ENCODE measurements around the gene PITPNC1. TPM values are rescaled to one million over a fixed set of nuclear protein-coding genes. Genes with fewer than 3 reads are reported as not detected.

Gene PITPNC1
- total RNA-seq, 1 donor from 2014 or later, result 28.7 TPM

DNA sequence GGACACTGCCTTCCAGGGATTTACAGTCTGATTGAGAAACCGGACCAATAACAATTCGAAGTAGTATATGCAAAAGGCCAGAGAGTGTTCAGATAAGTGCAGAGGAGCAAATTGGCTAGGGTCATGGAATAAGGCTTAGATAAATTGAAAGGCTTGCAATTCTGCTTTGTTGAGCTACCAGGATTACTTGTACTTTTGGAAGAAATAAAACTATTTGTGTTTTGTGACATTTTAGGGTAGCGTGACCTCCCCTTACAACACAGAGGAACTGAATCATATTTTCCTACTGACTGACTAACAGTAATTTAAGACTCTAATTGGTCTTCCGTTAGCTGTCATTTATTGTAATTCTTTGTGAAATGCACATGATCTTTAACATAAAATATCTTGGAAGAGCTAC, 104.7 kb downstream of the PITPNC1 start:
- FAIRE-seq, result no peak
- TF ChIP-seq, protein P1, sequence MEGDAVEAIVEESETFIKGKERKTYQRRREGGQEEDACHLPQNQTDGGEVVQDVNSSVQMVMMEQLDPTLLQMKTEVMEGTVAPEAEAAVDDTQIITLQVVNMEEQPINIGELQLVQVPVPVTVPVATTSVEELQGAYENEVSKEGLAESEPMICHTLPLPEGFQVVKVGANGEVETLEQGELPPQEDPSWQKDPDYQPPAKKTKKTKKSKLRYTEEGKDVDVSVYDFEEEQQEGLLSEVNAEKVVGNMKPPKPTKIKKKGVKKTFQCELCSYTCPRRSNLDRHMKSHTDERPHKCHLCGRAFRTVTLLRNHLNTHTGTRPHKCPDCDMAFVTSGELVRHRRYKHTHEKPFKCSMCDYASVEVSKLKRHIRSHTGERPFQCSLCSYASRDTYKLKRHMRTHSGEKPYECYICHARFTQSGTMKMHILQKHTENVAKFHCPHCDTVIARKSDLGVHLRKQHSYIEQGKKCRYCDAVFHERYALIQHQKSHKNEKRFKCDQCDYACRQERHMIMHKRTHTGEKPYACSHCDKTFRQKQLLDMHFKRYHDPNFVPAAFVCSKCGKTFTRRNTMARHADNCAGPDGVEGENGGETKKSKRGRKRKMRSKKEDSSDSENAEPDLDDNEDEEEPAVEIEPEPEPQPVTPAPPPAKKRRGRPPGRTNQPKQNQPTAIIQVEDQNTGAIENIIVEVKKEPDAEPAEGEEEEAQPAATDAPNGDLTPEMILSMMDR (IDR thresholded peaks at IDR 0.05; ENCODE audit: insufficient read depth, low read length, severe bottlenecking), result no peak
- no peak for DNase-seq (ENCODE audit: low read depth)
- no peaks in the 10 kb centered on the region for H3K36me3 ChIP-seq (ENCODE audit: control insufficient read depth, insufficient read depth, low read length)
- no peaks in the 10 kb centered on the region for H3K27me3 ChIP-seq (ENCODE audit: control insufficient read depth, insufficient read depth, low read length)
- H3K4me3 ChIP-seq (ENCODE audit: low read depth, low read length), result no peak overlapping the region

DNA sequence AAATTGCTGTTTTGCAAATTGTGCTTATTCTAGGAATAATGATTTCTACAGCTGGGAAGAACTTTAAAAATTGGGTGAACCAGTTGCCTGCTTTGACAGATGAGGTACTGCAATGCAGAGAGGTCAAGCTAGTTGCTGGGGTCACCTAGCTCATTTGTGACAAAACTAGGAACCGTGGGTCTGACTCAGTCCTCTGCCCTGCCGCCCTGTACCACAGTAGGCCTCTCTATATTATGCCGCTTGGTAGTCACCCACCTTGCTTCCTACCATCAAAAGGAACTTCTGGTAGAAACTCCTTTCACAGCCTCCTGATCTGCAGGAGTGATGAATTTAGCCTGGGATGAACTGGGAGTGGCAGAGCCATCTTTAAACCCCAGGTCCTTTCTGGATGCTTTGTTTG, 105.7 kb downstream of the PITPNC1 start:
- Histone ChIP-seq H3K27me3 (ENCODE audit: control insufficient read depth, insufficient read depth, low read length) (no peaks in the 10 kb centered on the region), H3K36me3 (ENCODE audit: control insufficient read depth, insufficient read depth, low read length) (no peaks in the 10 kb centered on the region), H3K4me3 (ENCODE audit: low read depth, low read length) (no peak overlapping the region)
- no peak for FAIRE-seq
- DNase-seq (ENCODE audit: low read depth), result no peak
- TF ChIP-seq, protein P1 (IDR thresholded peaks at IDR 0.05; ENCODE audit: insufficient read depth, low read length, severe bottlenecking), result no peak

DNA sequence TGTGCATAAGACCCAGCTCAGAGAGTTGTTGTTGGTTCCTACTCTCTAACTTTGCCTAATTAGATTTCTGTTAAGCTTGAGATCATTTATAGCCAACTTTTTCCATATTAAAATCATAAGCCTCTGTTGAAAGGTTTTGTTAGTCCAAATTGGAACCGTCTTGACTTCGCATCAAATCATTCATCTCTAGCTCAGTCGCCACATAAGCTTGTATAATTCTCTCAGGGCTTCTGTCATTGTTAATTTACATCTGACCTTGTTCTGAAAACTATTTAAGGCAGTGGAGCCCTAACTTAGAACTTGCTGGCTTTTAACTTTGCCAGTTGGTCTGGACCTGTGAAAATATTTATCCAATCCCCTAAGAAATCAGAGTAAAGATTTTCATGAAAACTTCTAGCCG, 107.2 kb downstream of the PITPNC1 start:
- Histone ChIP-seq H3K27me3 (ENCODE audit: control insufficient read depth, insufficient read depth, low read length) (no peaks in the 10 kb centered on the region), H3K36me3 (ENCODE audit: control insufficient read depth, insufficient read depth, low read length) (no peaks in the 10 kb centered on the region), H3K4me3 (ENCODE audit: low read depth, low read length) (no peak overlapping the region)
- FAIRE-seq (no peak), DNase-seq (ENCODE audit: low read depth) (no peak)
- TF ChIP-seq, protein P1 (IDR thresholded peaks at IDR 0.05; ENCODE audit: insufficient read depth, low read length, severe bottlenecking), result no peak

DNA sequence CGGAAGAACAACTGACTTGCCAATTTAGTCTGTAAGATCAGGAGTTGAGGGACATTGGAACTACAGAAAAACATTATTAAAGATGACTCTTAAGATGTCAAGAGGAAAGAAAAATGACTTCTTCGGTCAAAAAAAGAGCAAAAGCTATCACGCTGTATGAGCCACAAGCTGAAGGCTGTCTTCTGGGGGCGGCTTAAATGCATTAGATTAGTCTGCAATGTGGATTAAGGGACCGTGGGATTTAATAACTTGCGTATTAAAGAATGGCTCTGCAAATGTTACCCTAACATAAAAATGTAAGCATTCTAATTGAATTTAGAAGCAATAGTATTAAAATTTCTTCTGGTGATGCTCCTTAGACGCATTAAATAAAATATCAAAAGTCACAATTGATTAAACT, 108.6 kb downstream of the PITPNC1 start:
- FAIRE-seq (no peak), DNase-seq (ENCODE audit: low read depth) (no peak)
- no peaks in the 10 kb centered on the region for H3K36me3 ChIP-seq (ENCODE audit: control insufficient read depth, insufficient read depth, low read length)
- TF ChIP-seq, protein P1 (IDR thresholded peaks at IDR 0.05; ENCODE audit: insufficient read depth, low read length, severe bottlenecking), result no peak
- no peak overlapping the region for H3K4me3 ChIP-seq (ENCODE audit: low read depth, low read length)
- no peaks in the 10 kb centered on the region for H3K27me3 ChIP-seq (ENCODE audit: control insufficient read depth, insufficient read depth, low read length)

DNA sequence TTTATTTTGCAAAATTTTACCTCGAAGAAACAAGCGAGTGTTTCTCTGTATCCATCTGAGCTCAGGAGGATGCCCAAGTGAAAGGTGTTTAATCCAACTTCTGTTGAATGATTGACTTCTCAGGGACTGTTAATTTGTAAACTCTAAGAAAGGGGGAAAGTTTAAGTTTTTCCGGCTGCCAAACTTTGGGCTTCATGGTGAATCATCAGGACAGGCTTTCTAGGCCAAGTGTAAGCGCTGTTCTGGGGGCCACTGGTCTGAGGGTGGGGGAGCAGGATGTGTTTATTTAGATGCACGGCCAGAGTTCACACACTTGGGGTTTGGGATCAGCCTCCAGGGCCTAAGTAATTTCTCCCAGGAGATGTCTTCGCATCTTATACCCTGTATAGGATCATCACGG, 110.4 kb downstream of the PITPNC1 start:
- FAIRE-seq (no peak), DNase-seq (ENCODE audit: low read depth) (no peak)
- TF ChIP-seq, protein P1 (IDR thresholded peaks at IDR 0.05; ENCODE audit: insufficient read depth, low read length, severe bottlenecking), result no peak
- Histone ChIP-seq H3K36me3 (ENCODE audit: control insufficient read depth, insufficient read depth, low read length) (no peaks in the 10 kb centered on the region), H3K4me3 (ENCODE audit: low read depth, low read length) (no peak overlapping the region), H3K27me3 (ENCODE audit: control insufficient read depth, insufficient read depth, low read length) (no peaks in the 10 kb centered on the region)

GRCh38 chr17:67488161-67488560, 111.1 kb downstream of the PITPNC1 start:
- DNase-seq (ENCODE audit: low read depth) (no peak), FAIRE-seq (no peak)
- no peaks in the 10 kb centered on the region for H3K36me3 ChIP-seq (ENCODE audit: control insufficient read depth, insufficient read depth, low read length)

More at GRCh38 chr17:67488161-67488560, 111.1 kb downstream of the PITPNC1 start:
- Histone ChIP-seq H3K4me3 (ENCODE audit: low read depth, low read length) (no peak overlapping the region), H3K27me3 (ENCODE audit: control insufficient read depth, insufficient read depth, low read length) (no peaks in the 10 kb centered on the region)
- TF ChIP-seq, protein P1 (IDR thresholded peaks at IDR 0.05; ENCODE audit: insufficient read depth, low read length, severe bottlenecking), result no peak
